Measurements from ENCODE around the gene CBLIF.

- TF ChIP-seq POLR2A (IDR thresholded peaks at IDR 0.05) (no peak), CTCF (IDR thresholded peaks at IDR 0.05) (no peak)
These were observed 32.0 kb upstream of the CBLIF start for GRCh38 chr11:59877325-59877724.

All from adrenal gland (tissue), 5 donors.